Endothelial cell of umbilical vein (primary cell): ENCODE results near the gene BMERB1. TPM values are rescaled to one million over a fixed set of nuclear protein-coding genes. Genes with fewer than 3 reads are reported as not detected.

Source experiments
- BruUV-seq: library from RNA; stranded (reverse); fragments of 400-500 nt; replicated peaks from 2 replicates; lab custom pipeline; 2021; lab: Mats Ljungman, UMichigan
- CTCF ChIA-PET: fragments of 300-600, 350-600 bp; sonication (Branson Sonifier 250); formaldehyde crosslinking; loops from one replicate; lab custom pipeline; 2021; ENCODE audit warnings: antibody characterized with exemption, inconsistent platforms; lab: Charles Lee
- POLR2A ChIA-PET: fragments of 300-600, 350-600 bp; sonication (Branson Sonifier 250); formaldehyde crosslinking; loops from one replicate; lab custom pipeline; 2021; ENCODE audit warnings: antibody characterized with exemption, inconsistent platforms; lab: Charles Lee
- DNase-seq: peaks from one replicate; pipeline ENCODE4 v3.0.0-alpha.2; 2011; ENCODE audit warnings: low read depth, low spot score
- FAIRE-seq: peaks from 2 replicates; lab custom pipeline; 2011; peaks lifted over from hg19 to GRCh38; lab: Jason Lieb, UNC
- H2AFZ ChIP-seq: 2 replicates; pipeline ENCODE4 v1.6.0; 2012; ENCODE audit warnings: low read depth, low read length, control low read depth, inconsistent platforms
- H3K27ac ChIP-seq: 2 replicates; pipeline ENCODE4 v1.5.1; 2011; ENCODE audit warnings: low read depth, mild to moderate bottlenecking, control low read depth, low read length, moderate library complexity; ENCODE audit not compliant: insufficient read depth
- H3K27me3 ChIP-seq, 2 experiments: 2 replicates each; pipeline versions ENCODE4 v1.6.0 to v1.6.1; 2011; ENCODE audit warnings: low read length in 2 of 2, mixed read lengths in 1 of 2; ENCODE audit not compliant: control insufficient read depth in 2 of 2, insufficient read depth in 2 of 2
- H3K36me3 ChIP-seq, 2 experiments: 2 replicates in 1 of 2; 3 replicates in 1 of 2; pipeline ENCODE4 v1.5.1; 2011; ENCODE audit warnings: low read length in 2 of 2, mild to moderate bottlenecking in 1 of 2, moderate library complexity in 1 of 2; ENCODE audit not compliant: control insufficient read depth in 2 of 2, insufficient read depth in 2 of 2; ENCODE audit errors: extremely low read depth in 1 of 2
- H3K4me1 ChIP-seq: 3 replicates; pipeline ENCODE4 v1.5.1; 2011; ENCODE audit warnings: mild to moderate bottlenecking, low read length; ENCODE audit not compliant: control insufficient read depth, insufficient read depth; ENCODE audit errors: extremely low read depth
- H3K4me2 ChIP-seq: 2 replicates; pipeline ENCODE4 v1.6.1; 2011; ENCODE audit warnings: low read length, control low read depth, mixed read lengths; ENCODE audit not compliant: insufficient read depth
- H3K4me3 ChIP-seq, 3 experiments: fragments of 200-600 bp in 1 of 3; sonication (generic), shearing (Covaris generic) in 1 of 3; replicated peaks in 1 of 3; 2 replicates each; pipeline ENCODE4 v1.5.1; 2011 to 2016; ENCODE audit warnings: control low read depth in 3 of 3, low read length in 3 of 3, mild to moderate bottlenecking in 2 of 3, inconsistent platforms in 1 of 3, low read depth in 1 of 3, moderate library complexity in 1 of 3; ENCODE audit not compliant: insufficient read depth in 1 of 3
- H3K79me2 ChIP-seq: 2 replicates; pipeline ENCODE4 v1.6.0; 2012; ENCODE audit warnings: low read length, inconsistent platforms; ENCODE audit not compliant: control insufficient read depth, insufficient read depth
- H3K9ac ChIP-seq: replicated peaks from 2 replicates; pipeline ENCODE3; 2011; ENCODE audit warnings: low read length, control low read depth; ENCODE audit not compliant: insufficient read depth; ENCODE audit errors: extremely low read depth
- H3K9me1 ChIP-seq: replicated peaks from 3 replicates; pipeline ENCODE4 v1.6.0; 2011; ENCODE audit warnings: mild to moderate bottlenecking, low read length; ENCODE audit not compliant: control insufficient read depth, insufficient read depth; ENCODE audit errors: extremely low read depth
- H3K9me3 ChIP-seq: replicated peaks from 2 replicates; pipeline ENCODE4 v1.5.1; 2012; ENCODE audit warnings: low read length, inconsistent platforms; ENCODE audit not compliant: control insufficient read depth, insufficient read depth
- H4K20me1 ChIP-seq: replicated peaks from 2 replicates; pipeline ENCODE3; 2011; ENCODE audit warnings: mild to moderate bottlenecking, low read length; ENCODE audit not compliant: control insufficient read depth, insufficient read depth; ENCODE audit errors: extremely low read depth
- FOS ChIP-seq: IDR thresholded peaks from 2 replicates; pipeline ENCODE4 v1.6.1; 2011; ENCODE audit warnings: mild to moderate bottlenecking, low read length, moderate library complexity, borderline replicate concordance; ENCODE audit not compliant: insufficient read depth
- GATA2 ChIP-seq: IDR thresholded peaks from 2 replicates; pipeline ENCODE4 v1.7.0; 2011; ENCODE audit warnings: low read depth, mild to moderate bottlenecking, moderate library complexity, mixed read lengths, low read length; ENCODE audit not compliant: insufficient read length, insufficient read depth
- JUN ChIP-seq: IDR thresholded peaks from 2 replicates; pipeline ENCODE4 v1.6.1; 2011; ENCODE audit warnings: borderline replicate concordance, low read depth; ENCODE audit not compliant: insufficient read length, insufficient read depth
- MYC ChIP-seq: IDR thresholded peaks from one replicate; pipeline ENCODE4 v1.6.1; 2011; ENCODE audit warnings: mild to moderate bottlenecking, low read depth, low read length
- POLR2A ChIP-seq: IDR thresholded peaks from 2 replicates; pipeline ENCODE4 v1.6.1; 2012; ENCODE audit warnings: low read depth, mild to moderate bottlenecking, control low read depth, low read length
- POLR2AphosphoS5 ChIP-seq: IDR thresholded peaks from 2 replicates; pipeline ENCODE4 v1.6.1; 2012; ENCODE audit warnings: low read depth, mild to moderate bottlenecking, control low read depth, low read length, moderate library complexity; ENCODE audit not compliant: insufficient read depth
- dilution Hi-C: fragments of 300-500 bp; cut with MboI; formaldehyde crosslinking; loops from one replicate; pipeline ENCODE4 v1.15.0; 2019; ENCODE audit warnings: low sequenced_read_pairs; ENCODE audit not compliant: extremely low pct_ligation_motif_present
- intact Hi-C: fragments of 100-400 bp; cut with micrococcal nuclease; formaldehyde crosslinking; loops from one replicate; pipeline ENCODE4 v1.10.0; 2022
- polyA plus RNA-seq, 4 experiments: library from polyadenylated mRNA; depleted of rRNA in 3 of 4; stranded (reverse) in 3 of 4; unstranded in 1 of 4; fragments of >200 nt; gene quantifications; 2 replicates each; pipeline versions ENCODE4 v1.2.1 to v1.2.3, GENCODE V29; 2011 to 2012; ENCODE audit warnings: missing spikeins in 1 of 4
- total RNA-seq: library from RNA; stranded (reverse); gene quantifications from 2 replicates; pipeline ENCODE4 v1.2.3, GENCODE V29; 2021
- TF ChIP-seq, protein P1 (sequence below), 2 donors: IDR thresholded peaks; 1 replicate in 1 of 2; 2 replicates in 1 of 2; pipeline ENCODE4 v1.5.1; 2011; ENCODE audit warnings: low read length in 2 of 2, mild to moderate bottlenecking in 2 of 2, moderate library complexity in 2 of 2, control low read depth in 1 of 2, inconsistent platforms in 1 of 2, low read depth in 1 of 2; ENCODE audit not compliant: insufficient read depth in 1 of 2; ENCODE audit errors: extremely low read depth in 1 of 2

The BMERB1 gene
- total and polyA plus RNA-seq, 2 donors (not counting 3 experiments of a cell fraction or from before 2014, with no cell fraction given): 14.1 to 17.4 TPM

DNA sequence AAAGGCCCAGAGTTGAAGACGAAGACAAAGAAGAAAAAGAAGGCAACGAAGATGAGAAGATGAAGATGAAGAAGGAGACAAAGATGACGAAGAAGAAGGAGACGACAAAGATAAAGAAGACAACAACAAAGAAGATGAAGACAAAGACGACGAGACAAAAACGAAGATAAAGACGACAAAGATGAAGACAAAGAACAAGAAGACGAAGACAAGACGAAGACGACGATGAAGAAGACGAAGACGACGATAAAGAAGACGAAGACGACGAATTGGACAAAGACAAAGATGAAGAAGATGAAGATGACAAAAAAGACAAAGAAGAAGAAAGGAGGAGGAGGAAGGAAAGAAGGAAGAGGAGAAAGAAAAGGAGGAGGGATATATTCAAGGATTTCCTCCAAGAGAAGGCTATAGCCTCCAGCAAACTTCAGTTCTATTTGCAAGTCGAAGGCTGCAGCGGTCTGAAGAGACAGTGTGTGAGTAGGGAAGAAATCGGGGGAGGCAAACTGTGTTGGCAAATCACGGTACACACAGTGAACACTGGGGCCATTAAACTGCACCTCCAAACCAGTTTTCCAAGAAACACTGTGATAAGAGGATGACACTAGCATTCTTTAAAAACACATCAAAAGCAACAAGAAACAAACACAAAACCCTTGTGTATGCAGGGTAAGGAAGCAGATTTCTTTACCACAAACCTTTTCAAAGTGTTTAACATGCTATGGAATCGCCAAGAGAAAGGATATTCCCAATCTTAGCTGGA is 168.1 kb downstream of the BMERB1 start:
- CTCF ChIA-PET: interaction anchor here (3.7 kb wide), 1 partner anchor 175 kb away, joined by 11 read pairs; no protein-coding TSS in a partner anchor

More for the DNA sequence above, 168.1 kb downstream of the BMERB1 start:
- Histone ChIP-seq H3K4me3 (no peak overlapping the region), H3K27me3 (no peaks in the 10 kb centered on the region), H3K27ac (no peak overlapping the region), H3K9ac (no peak overlapping the region), H3K9me3 (no peaks in the 10 kb centered on the region), H3K79me2 (no peaks in the 10 kb centered on the region), H3K4me2 (no peak overlapping the region), H2AFZ (no peak overlapping the region), H3K9me1 (no peaks in the 10 kb centered on the region), H3K36me3 (peaks cover 9 to 53% of the 10 kb centered on the region in 2 experiments), H4K20me1 (no peaks in the 10 kb centered on the region), H3K4me1 (no peaks in the 10 kb centered on the region)
- intact Hi-C loops (no loop called here), dilution Hi-C loops (no loop called here)
- DNase-seq: no peak
- TF ChIP-seq JUN: no peak
- no peak for TF ChIP-seq POLR2AphosphoS5
- TF ChIP-seq, protein P1, sequence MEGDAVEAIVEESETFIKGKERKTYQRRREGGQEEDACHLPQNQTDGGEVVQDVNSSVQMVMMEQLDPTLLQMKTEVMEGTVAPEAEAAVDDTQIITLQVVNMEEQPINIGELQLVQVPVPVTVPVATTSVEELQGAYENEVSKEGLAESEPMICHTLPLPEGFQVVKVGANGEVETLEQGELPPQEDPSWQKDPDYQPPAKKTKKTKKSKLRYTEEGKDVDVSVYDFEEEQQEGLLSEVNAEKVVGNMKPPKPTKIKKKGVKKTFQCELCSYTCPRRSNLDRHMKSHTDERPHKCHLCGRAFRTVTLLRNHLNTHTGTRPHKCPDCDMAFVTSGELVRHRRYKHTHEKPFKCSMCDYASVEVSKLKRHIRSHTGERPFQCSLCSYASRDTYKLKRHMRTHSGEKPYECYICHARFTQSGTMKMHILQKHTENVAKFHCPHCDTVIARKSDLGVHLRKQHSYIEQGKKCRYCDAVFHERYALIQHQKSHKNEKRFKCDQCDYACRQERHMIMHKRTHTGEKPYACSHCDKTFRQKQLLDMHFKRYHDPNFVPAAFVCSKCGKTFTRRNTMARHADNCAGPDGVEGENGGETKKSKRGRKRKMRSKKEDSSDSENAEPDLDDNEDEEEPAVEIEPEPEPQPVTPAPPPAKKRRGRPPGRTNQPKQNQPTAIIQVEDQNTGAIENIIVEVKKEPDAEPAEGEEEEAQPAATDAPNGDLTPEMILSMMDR (IDR thresholded peaks at IDR 0.05; ENCODE audit: extremely low read depth in 1 of 2, insufficient read depth in 1 of 2, low read depth in 1 of 2, low read length in 2 of 2): no peak
- no peak for TF ChIP-seq FOS
- TF ChIP-seq GATA2: no peak
- no peak for TF ChIP-seq MYC
- no peak for TF ChIP-seq POLR2A
- no peak for FAIRE-seq
- POLR2A ChIA-PET: interaction anchor here (0.6 kb wide), 1 partner anchor 303 kb away, joined by 3 read pairs; no protein-coding TSS in a partner anchor
- BruUV-seq: no TSS peak
